Lower leg skin (tissue), 3 donors: ENCODE data around the gene EML1.

ENCODE experiments used
- CTCF ChIP-seq, 3 donors: fragments of 450-650 bp; IDR thresholded peaks; one replicate each; pipeline ENCODE4 v1.5.1; 2016; ENCODE audit warnings: antibody characterized with exemption in 3 of 3, mild to moderate bottlenecking in 3 of 3, moderate library complexity in 2 of 3
- POLR2A ChIP-seq, 2 donors: fragments of 450-650 bp; IDR thresholded peaks; one replicate each; pipeline ENCODE4 v1.6.1; 2016 to 2017; ENCODE audit warnings: antibody characterized with exemption in 2 of 2, mild to moderate bottlenecking in 1 of 2, moderate library complexity in 1 of 2

GRCh38 chr14:99802301-99803105, 9.3 kb downstream of the EML1 start:
- no peak for TF ChIP-seq CTCF (IDR thresholded peaks at IDR 0.05)
- TF ChIP-seq POLR2A (IDR thresholded peaks at IDR 0.05) = no peak
